IMR-90 (cell line): ENCODE results near the gene CCSER1. TPM values are rescaled to one million over a fixed set of nuclear protein-coding genes. Genes with fewer than 3 reads are reported as not detected.

Experiments
- ATAC-seq: fragments of 200-7000 bp; cut with Tn5 transposase; 2 replicates; pipeline ENCODE4 v1.9.1; 2020; ENCODE audit warnings: low read depth, mild to moderate bottlenecking, moderate library complexity
- BruUV-seq: library from RNA; stranded (reverse); fragments of 400-500 nt; replicated peaks from 2 replicates; lab custom pipeline; 2021; lab: Mats Ljungman, UMichigan
- CTCF ChIA-PET: fragments of 300-600 bp; formaldehyde crosslinking; extraction: SDS; loops from one replicate; lab custom pipeline; 2021; ENCODE audit warnings: antibody characterized with exemption; lab: Yijun Ruan, JAX
- POLR2A ChIA-PET: fragments of 300-600 bp; sonication (Branson Sonifier 250); formaldehyde crosslinking; loops from one replicate; lab custom pipeline; 2022; ENCODE audit warnings: antibody characterized with exemption; ENCODE audit not compliant: unreplicated experiment; lab: Charles Lee
- DNase-seq: peaks from one replicate; pipeline ENCODE4 v3.0.0; 2013
- H2AFZ ChIP-seq: replicated peaks from 2 replicates; pipeline ENCODE3; 2013; ENCODE audit warnings: low read length, mild to moderate bottlenecking; ENCODE audit not compliant: poor library complexity
- H2AK5ac ChIP-seq: 2 replicates; pipeline ENCODE4 v1.6.1; 2013; ENCODE audit warnings: low read depth, low read length, inconsistent platforms
- H2AK9ac ChIP-seq: replicated peaks from 2 replicates; pipeline ENCODE3; 2013; ENCODE audit warnings: mild to moderate bottlenecking, low read depth, low read length, moderate library complexity; ENCODE audit not compliant: poor library complexity
- H2BK120ac ChIP-seq: 2 replicates; pipeline ENCODE4 v1.6.1; 2013; ENCODE audit warnings: low read depth, low read length, inconsistent platforms
- H2BK15ac ChIP-seq: 3 replicates; pipeline ENCODE4 v1.6.1; 2013; ENCODE audit warnings: low read depth, low read length, inconsistent platforms
- H2BK20ac ChIP-seq: 2 replicates; pipeline ENCODE4 v1.6.1; 2013; ENCODE audit warnings: low read depth, mild to moderate bottlenecking, inconsistent platforms, low read length, moderate library complexity
- H2BK5ac ChIP-seq: 2 replicates; pipeline ENCODE4 v1.6.1; 2013; ENCODE audit warnings: mild to moderate bottlenecking, low read depth, low read length, inconsistent platforms; ENCODE audit not compliant: poor library complexity, severe bottlenecking
- H3K14ac ChIP-seq: replicated peaks from 2 replicates; pipeline ENCODE4 v1.6.1; 2013; ENCODE audit warnings: low read depth, low read length, inconsistent platforms
- H3K18ac ChIP-seq: 2 replicates; pipeline ENCODE4 v1.6.1; 2013; ENCODE audit warnings: low read depth, low read length, control low read depth
- H3K23ac ChIP-seq: 2 replicates; pipeline ENCODE4 v1.6.1; 2013; ENCODE audit warnings: low read depth, low read length, inconsistent platforms
- H3K27ac ChIP-seq: 2 replicates; pipeline ENCODE4 v1.5.1; 2013; ENCODE audit warnings: mild to moderate bottlenecking, control low read depth, low read length; ENCODE audit not compliant: insufficient read depth
- H3K27me3 ChIP-seq: 2 replicates; pipeline ENCODE4 v1.6.1; 2013; ENCODE audit warnings: low read length; ENCODE audit not compliant: control insufficient read depth, insufficient read depth
- H3K36me3 ChIP-seq: 2 replicates; pipeline ENCODE4 v1.6.1; 2013; ENCODE audit warnings: low read length, mixed read lengths; ENCODE audit not compliant: control insufficient read depth, insufficient read depth
- H3K4ac ChIP-seq: 2 replicates; pipeline ENCODE4 v1.6.1; 2013; ENCODE audit warnings: low read depth, low read length, inconsistent platforms
- H3K4me1 ChIP-seq: 2 replicates; pipeline ENCODE4 v1.6.1; 2013; ENCODE audit warnings: low read length, mixed read lengths; ENCODE audit not compliant: control insufficient read depth, insufficient read depth
- H3K4me2 ChIP-seq: 2 replicates; pipeline ENCODE4 v1.6.1; 2013; ENCODE audit warnings: low read depth, mild to moderate bottlenecking, control low read depth, low read length, moderate library complexity
- H3K4me3 ChIP-seq: 2 replicates; pipeline ENCODE4 v1.5.1; 2013; ENCODE audit warnings: low read depth, mild to moderate bottlenecking, control low read depth, low read length, moderate library complexity; ENCODE audit not compliant: insufficient read depth
- H3K56ac ChIP-seq: 2 replicates; pipeline ENCODE4 v1.6.1; 2013; ENCODE audit warnings: low read length, inconsistent platforms; ENCODE audit not compliant: insufficient read depth; ENCODE audit errors: extremely low read depth
- H3K79me1 ChIP-seq, 2 experiments: 2 replicates each; pipeline ENCODE4 v1.6.1; 2013; ENCODE audit warnings: low read length in 2 of 2, inconsistent platforms in 1 of 2, low read depth in 1 of 2
- H3K9ac ChIP-seq: 2 replicates; pipeline ENCODE4 v1.6.1; 2013; ENCODE audit warnings: low read depth, low read length, control low read depth
- H3K9me1 ChIP-seq: 2 replicates; pipeline ENCODE4 v1.6.1; 2013; ENCODE audit warnings: low read length, inconsistent platforms; ENCODE audit not compliant: insufficient read depth
- H3K9me3 ChIP-seq: 2 replicates; pipeline ENCODE4 v1.6.1; 2013; ENCODE audit warnings: low read length; ENCODE audit not compliant: control insufficient read depth, insufficient read depth
- H4K20me1 ChIP-seq: 2 replicates; pipeline ENCODE4 v1.6.1; 2013; ENCODE audit warnings: low read length, inconsistent platforms; ENCODE audit not compliant: insufficient read depth
- H4K5ac ChIP-seq: 2 replicates; pipeline ENCODE4 v1.6.1; 2013; ENCODE audit warnings: mild to moderate bottlenecking, low read depth, low read length, control low read depth
- H4K8ac ChIP-seq, 2 experiments: 2 replicates each; pipeline ENCODE4 v1.6.1; 2013; ENCODE audit warnings: low read depth in 2 of 2, low read length in 2 of 2, control low read depth in 1 of 2, inconsistent platforms in 1 of 2
- H4K91ac ChIP-seq: 2 replicates; pipeline ENCODE4 v1.6.1; 2013; ENCODE audit warnings: low read depth, low read length, inconsistent platforms; ENCODE audit not compliant: insufficient read depth
- BHLHE40 ChIP-seq: fragments of 150-350 bp; IDR thresholded peaks from 2 replicates; pipeline ENCODE4 v1.6.1; 2016; ENCODE audit warnings: mild to moderate bottlenecking, low read depth, low read length
- CEBPB ChIP-seq: IDR thresholded peaks from 2 replicates; pipeline ENCODE4 v1.6.1; 2012; ENCODE audit warnings: low read depth, low read length, improper control_type of control experiment
- CHD1 ChIP-seq: IDR thresholded peaks from 2 replicates; pipeline ENCODE4 v1.6.1; 2012; ENCODE audit warnings: low read depth, low read length, improper control_type of control experiment
- CTCF ChIP-seq: conservative IDR thresholded peaks from 2 replicates; pipeline ENCODE4 v1.5.1; 2012; ENCODE audit warnings: mild to moderate bottlenecking, low read depth, low read length, improper control_type of control experiment
- ELK1 ChIP-seq: fragments of 150-350 bp; IDR thresholded peaks from 2 replicates; pipeline ENCODE4 v1.6.1; 2016; ENCODE audit warnings: low read depth, mild to moderate bottlenecking, low read length, moderate library complexity, borderline replicate concordance
- MAFK ChIP-seq: IDR thresholded peaks from 2 replicates; pipeline ENCODE4 v1.6.1; 2012; ENCODE audit warnings: low read depth, low read length, improper control_type of control experiment
- MAZ ChIP-seq: IDR thresholded peaks from 2 replicates; pipeline ENCODE4 v1.6.1; 2012; ENCODE audit warnings: low read depth, mild to moderate bottlenecking, low read length, improper control_type of control experiment, moderate library complexity, borderline replicate concordance
- MXI1 ChIP-seq: IDR thresholded peaks from 2 replicates; pipeline ENCODE4 v1.6.1; 2012; ENCODE audit warnings: low read depth, mild to moderate bottlenecking, low read length, moderate library complexity, borderline replicate concordance
- POLR2A ChIP-seq: IDR thresholded peaks from 2 replicates; pipeline ENCODE4 v1.6.1; 2012; ENCODE audit warnings: mild to moderate bottlenecking, low read depth, low read length
- RAD21 ChIP-seq: IDR thresholded peaks from 2 replicates; pipeline ENCODE4 v1.6.1; 2012; ENCODE audit warnings: low read length, improper control_type of control experiment
- RCOR1 ChIP-seq: IDR thresholded peaks from 2 replicates; pipeline ENCODE4 v1.6.1; 2012; ENCODE audit warnings: mild to moderate bottlenecking, low read length, improper control_type of control experiment; ENCODE audit not compliant: insufficient replicate concordance
- RFX5 ChIP-seq: IDR thresholded peaks from 2 replicates; pipeline ENCODE4 v1.8.0; 2012; ENCODE audit warnings: low read depth, mild to moderate bottlenecking, low read length, moderate library complexity
- SMC3 ChIP-seq: fragments of 150-350 bp; IDR thresholded peaks from 2 replicates; pipeline ENCODE4 v1.6.1; 2016; ENCODE audit warnings: low read depth, mild to moderate bottlenecking, antibody characterized with exemption, low read length, moderate library complexity
- USF2 ChIP-seq: fragments of 150-350 bp; IDR thresholded peaks from 2 replicates; pipeline ENCODE4 v1.6.1; 2017; ENCODE audit warnings: mild to moderate bottlenecking, antibody characterized with exemption, low read length, low read depth
- WGBS, 2 experiments: methylation state at CpG; one replicate each; pipeline versions ENCODE4 v1.1.5 to v1.1.7; 2013; ENCODE audit warnings: missing lambda C conversion rate in 2 of 2; ENCODE audit not compliant: insufficient read length in 1 of 2; ENCODE audit errors: extremely low coverage in 2 of 2; 5-methylcytosine and 5-hydroxymethylcytosine counted together
- dilution Hi-C: fragments of 300-500 bp; cut with HindIII; formaldehyde crosslinking; loops from one replicate; pipeline ENCODE4 v1.14.3; 2018; ENCODE audit warnings: low sequenced_read_pairs; ENCODE audit not compliant: unreplicated experiment
- in situ Hi-C: fragments of 300-500 bp; cut with MboI; formaldehyde crosslinking; loops from 3 replicates; pipeline ENCODE4 v1.14.3; 2019; ENCODE audit warnings: low sequenced_read_pairs, inconsistent platforms, mixed read lengths
- intact Hi-C: fragments of 100-400 bp; cut with micrococcal nuclease; formaldehyde crosslinking; loops from 2 replicates; pipeline ENCODE4 v1.10.0; 2022
- polyA plus RNA-seq, 3 experiments: library from polyadenylated mRNA; depleted of rRNA; stranded (reverse); fragments of >200 nt; gene quantifications; 2 replicates each; pipeline ENCODE4 v1.2.3, GENCODE V29; 2012; ENCODE audit warnings: low replicate concordance in 1 of 3
- total RNA-seq: library from RNA; depleted of rRNA; stranded (reverse); fragments of >200 nt; gene quantifications from 2 replicates; pipeline ENCODE4 v1.2.3, GENCODE V29; 2012

The CCSER1 gene
- total and polyA plus RNA-seq, 2 of the 4 experiments (the other 2 are of a cell fraction): not detected

- Histone ChIP-seq H4K8ac (no peak overlapping the region), H2AK9ac (no peak overlapping the region), H3K79me1 (no peaks in the 10 kb centered on the region), H3K23ac (no peak overlapping the region), H2BK120ac (no peak overlapping the region), H2AFZ (no peak overlapping the region), H3K18ac (no peak overlapping the region), H3K27ac (no peak overlapping the region), H3K14ac (no peak overlapping the region), H4K91ac (no peak overlapping the region), H4K20me1 (no peaks in the 10 kb centered on the region), H4K5ac (no peak overlapping the region), H3K9me3 (no peaks in the 10 kb centered on the region), H2BK20ac (no peak overlapping the region), H3K36me3 (no peaks in the 10 kb centered on the region), H3K4me1 (no peaks in the 10 kb centered on the region), H3K4ac (no peak overlapping the region), H3K9me1 (no peaks in the 10 kb centered on the region), H3K4me3 (no peak overlapping the region), H3K9ac (no peak overlapping the region), H3K56ac (no peak overlapping the region), H2BK5ac (no peak overlapping the region), H2AK5ac (no peak overlapping the region), H2BK15ac (no peak overlapping the region), H3K27me3 (no peaks in the 10 kb centered on the region), H3K4me2 (no peak overlapping the region)
- no peak for TF ChIP-seq MAFK
- TF ChIP-seq CTCF: no peak
- TF ChIP-seq USF2: no peak
- TF ChIP-seq ELK1: no peak
- no peak for TF ChIP-seq BHLHE40
- no peak for TF ChIP-seq RCOR1
- TF ChIP-seq RAD21: no peak
- no peak for TF ChIP-seq MXI1
- TF ChIP-seq CEBPB: no peak
- no peak for TF ChIP-seq CHD1
- TF ChIP-seq SMC3: no peak
- TF ChIP-seq RFX5: no peak
- no peak for TF ChIP-seq POLR2A
- TF ChIP-seq MAZ: no peak
- ATAC-seq: no peak
- in situ Hi-C loops: no loop called here
- CTCF ChIA-PET: no interaction called here
- no peak for DNase-seq
- intact Hi-C loops: no loop called here
- dilution Hi-C loops: no loop called here
- no CpG with 5 or more reads among the region's 2 CpGs for WGBS, 2 experiments
- no TSS peak for BruUV-seq
- POLR2A ChIA-PET: no interaction called here
These were observed 127.2 kb downstream of the CCSER1 start for GRCh38 chr4:90254357-90254756.
